HCT116 (cell line): ENCODE data around the gene SLC24A5. TPM values are rescaled to one million over a fixed set of nuclear protein-coding genes. Genes with fewer than 3 reads are reported as not detected.

ENCODE experiments used
- ATAC-seq: fragments of 200-7000 bp; cut with Tn5 transposase; 2 replicates; pipeline ENCODE4 v1.9.1; 2020; ENCODE audit warnings: mild to moderate bottlenecking, moderate library complexity
- BruUV-seq: library from RNA; stranded (reverse); fragments of 400-500 nt; replicated peaks from 2 replicates; lab custom pipeline; 2021; lab: Mats Ljungman, UMichigan
- CTCF ChIA-PET: fragments of 300-600 bp; sonication (Branson Sonifier 250); formaldehyde crosslinking; loops from one replicate; lab custom pipeline; 2021; ENCODE audit warnings: antibody characterized with exemption; lab: Charles Lee
- POLR2A ChIA-PET: fragments of 300-600, 350-600 bp; sonication (Branson Sonifier 250); formaldehyde crosslinking; loops from one replicate; lab custom pipeline; 2021; ENCODE audit warnings: antibody characterized with exemption; lab: Charles Lee
- RAD21 ChIA-PET, 2 experiments: fragments of 300-600 bp; sonication (Branson Sonifier 250); formaldehyde crosslinking; loops; one replicate each; lab custom pipeline; 2023; ENCODE audit warnings: low total read pairs in 2 of 2; ENCODE audit not compliant: uncharacterized antibody in 2 of 2, unreplicated experiment in 2 of 2, low non-redundant PET in 1 of 2; lab: Charles Lee
- DNase-seq: peaks from one replicate; pipeline ENCODE4 v3.0.0-alpha.2; 2010; ENCODE audit warnings: low read depth, low spot score
- H2AFZ ChIP-seq: fragments of 200-600 bp; shearing (Covaris generic), sonication (generic); 2 replicates; pipeline ENCODE4 v1.6.1; 2017; ENCODE audit warnings: low read depth, mixed run types, mixed read lengths, antibody characterized with exemption, low read length; ENCODE audit not compliant: poor library complexity, severe bottlenecking
- H3K27ac ChIP-seq: 2 replicates; pipeline ENCODE4 v1.5.1; 2012; ENCODE audit warnings: low read depth, low read length
- H3K27me3 ChIP-seq: fragments of 200-600 bp; sonication (generic); 2 replicates; pipeline ENCODE4 v1.6.1; 2016; ENCODE audit warnings: mixed run types, low read length, mixed read lengths; ENCODE audit not compliant: insufficient read depth
- H3K36me3 ChIP-seq, 2 experiments: fragments of 200-500 bp in 1 of 2; fragments of 200-600 bp in 1 of 2; sonication (Bioruptor generic) in 1 of 2; sonication (generic) in 1 of 2; 2 replicates each; pipeline versions ENCODE4 v1.5.1 to v1.6.1; 2014 to 2016; ENCODE audit warnings: low read length in 2 of 2, inconsistent platforms in 1 of 2, mixed read lengths in 1 of 2, mixed run types in 1 of 2; ENCODE audit not compliant: insufficient read depth in 2 of 2, control insufficient read depth in 1 of 2
- H3K4me1 ChIP-seq, 2 experiments: fragments of 200-600 bp in 1 of 2; sonication (generic) in 1 of 2; 2 replicates each; pipeline versions ENCODE4 v1.5.1 to v1.6.1; 2012 to 2017; ENCODE audit warnings: low read length in 2 of 2, inconsistent platforms in 1 of 2, mild to moderate bottlenecking in 1 of 2, mixed read lengths in 1 of 2, mixed run types in 1 of 2, moderate library complexity in 1 of 2; ENCODE audit not compliant: insufficient read depth in 2 of 2, control insufficient read depth in 1 of 2
- H3K4me2 ChIP-seq: fragments of 200-600 bp; sonication (generic); 2 replicates; pipeline ENCODE4 v1.6.1; 2017; ENCODE audit warnings: mixed run types, low read length, mixed read lengths
- H3K4me3 ChIP-seq, 2 experiments: fragments of 200-600 bp in 1 of 2; sonication (generic) in 1 of 2; replicated peaks in 1 of 2; 2 replicates each; pipeline ENCODE4 v1.5.1; 2011 to 2016; ENCODE audit warnings: low read length in 2 of 2, control low read depth in 1 of 2, low read depth in 1 of 2, mild to moderate bottlenecking in 1 of 2, mixed read lengths in 1 of 2, mixed run types in 1 of 2
- H3K79me2 ChIP-seq: fragments of 200-600 bp; sonication (generic); 2 replicates; pipeline ENCODE4 v1.6.1; 2017; ENCODE audit warnings: mild to moderate bottlenecking, mixed run types, low read length, moderate library complexity, mixed read lengths; ENCODE audit not compliant: insufficient read depth
- H3K9ac ChIP-seq: fragments of 200-600 bp; sonication (generic); 2 replicates; pipeline ENCODE4 v1.6.1; 2016; ENCODE audit warnings: low read length, mixed read lengths
- H3K9me2 ChIP-seq: fragments of 200-600 bp; sonication (generic), shearing (Covaris generic); 2 replicates; pipeline ENCODE4 v1.6.1; 2017; ENCODE audit warnings: mixed run types, mild to moderate bottlenecking, moderate library complexity; ENCODE audit not compliant: insufficient read depth
- H3K9me3 ChIP-seq, 2 experiments: fragments of 200-500 bp in 1 of 2; fragments of 200-600 bp in 1 of 2; sonication (Bioruptor generic) in 1 of 2; sonication (generic) in 1 of 2; 2 replicates each; pipeline ENCODE4 v1.6.1; 2014 to 2017; ENCODE audit warnings: low read length in 2 of 2, mixed read lengths in 2 of 2, inconsistent platforms in 1 of 2, low read depth in 1 of 2, mild to moderate bottlenecking in 1 of 2, mixed run types in 1 of 2, moderate library complexity in 1 of 2; ENCODE audit not compliant: control insufficient read depth in 1 of 2, insufficient read depth in 1 of 2
- H4K20me1 ChIP-seq: fragments of 200-600 bp; sonication (generic), shearing (Covaris generic); 2 replicates; pipeline ENCODE4 v1.6.1; 2017; ENCODE audit warnings: mixed run types, mild to moderate bottlenecking, moderate library complexity; ENCODE audit not compliant: insufficient read depth
- CTCF ChIP-seq, 3 experiments: fragments of 200-600 bp in 1 of 3; sonication (generic) in 1 of 3; IDR thresholded peaks in 2 of 3; conservative IDR thresholded peaks in 1 of 3; 2 replicates each; pipeline ENCODE4 v1.5.1; 2012 to 2017; ENCODE audit warnings: low read depth in 2 of 3, low read length in 2 of 3, antibody characterized with exemption in 1 of 3, borderline replicate concordance in 1 of 3, control low read depth in 1 of 3, mild to moderate bottlenecking in 1 of 3, mixed read lengths in 1 of 3, mixed run types in 1 of 3, moderate library complexity in 1 of 3; ENCODE audit not compliant: insufficient read depth in 1 of 3
- EGR1 ChIP-seq: IDR thresholded peaks from 2 replicates; pipeline ENCODE4 v1.6.1; 2012; ENCODE audit warnings: low read depth
- ELF1 ChIP-seq: IDR thresholded peaks from 2 replicates; pipeline ENCODE4 v1.6.1; 2012; ENCODE audit warnings: low read depth, borderline replicate concordance
- EZH2 ChIP-seq: fragments of 200-600 bp; sonication (generic); IDR thresholded peaks from 2 replicates; pipeline ENCODE4 v1.6.1; 2017; ENCODE audit warnings: antibody characterized with exemption, mixed run types
- EZH2phosphoT487 ChIP-seq: fragments of 200-600 bp; IDR thresholded peaks from 2 replicates; pipeline ENCODE4 v1.6.1; 2018; ENCODE audit warnings: antibody characterized with exemption, borderline replicate concordance
- POLR2AphosphoS5 ChIP-seq: IDR thresholded peaks from 2 replicates; pipeline ENCODE4 v1.6.1; 2011; ENCODE audit warnings: mild to moderate bottlenecking, low read depth, low read length, moderate library complexity
- REST ChIP-seq: IDR thresholded peaks from 2 replicates; pipeline ENCODE4 v1.6.1; 2012; ENCODE audit warnings: low read depth
- SP1 ChIP-seq: IDR thresholded peaks from 2 replicates; pipeline ENCODE4 v1.6.1; 2012; ENCODE audit warnings: low read depth
- TCF7L2 ChIP-seq: IDR thresholded peaks from 2 replicates; pipeline ENCODE4 v1.7.0; 2011; ENCODE audit warnings: borderline replicate concordance, inconsistent platforms; ENCODE audit not compliant: insufficient read depth, insufficient read length; ENCODE audit errors: extremely low read depth
- intact Hi-C: fragments of 100-400 bp; cut with micrococcal nuclease; formaldehyde crosslinking; loops from 2 replicates; pipeline ENCODE4 v1.10.0; 2022
- total RNA-seq: library from RNA; stranded (reverse); gene quantifications from one replicate; pipeline ENCODE4 v1.2.1, GENCODE V29; 2021; ENCODE audit not compliant: unreplicated experiment
- TF ChIP-seq, protein P1 (sequence below): IDR thresholded peaks from 2 replicates; pipeline ENCODE4 v1.6.1; 2012

Gene SLC24A5
- total RNA-seq, 1 experiment from 2014 or later = not detected

DNA sequence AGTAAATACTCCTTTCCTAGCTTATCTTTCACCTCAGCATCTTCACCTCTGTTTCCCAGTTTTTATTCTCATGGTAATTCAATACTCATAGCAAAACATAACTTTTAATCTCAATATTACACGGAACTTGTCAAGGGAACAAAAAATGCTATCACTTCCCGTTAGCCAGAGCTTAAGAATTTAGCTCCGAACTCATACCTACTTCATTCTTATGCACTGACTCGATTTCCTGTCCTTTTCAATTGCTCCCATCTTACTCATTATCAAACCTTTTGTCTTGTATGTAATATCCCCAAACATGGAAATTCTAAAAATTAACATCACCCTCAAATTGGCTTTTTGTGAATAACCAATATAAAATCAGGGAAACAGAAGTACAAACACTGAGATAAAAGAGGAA lies 29.1 kb downstream of the SLC24A5 start:
- ChIA-PET RAD21 (no interaction called here), CTCF (no interaction called here), POLR2A (no interaction called here)
- H3K27me3 ChIP-seq = no peaks in the 10 kb centered on the region
- no peak overlapping the region for H3K4me2 ChIP-seq
- no peak overlapping the region for H3K27ac ChIP-seq
- H3K9ac ChIP-seq = no peak overlapping the region
- no peaks in the 10 kb centered on the region for H3K9me2 ChIP-seq
- ATAC-seq = no peak
- H3K36me3 ChIP-seq = no peaks in the 10 kb centered on the region
- no peaks in the 10 kb centered on the region for H3K79me2 ChIP-seq
- no peak overlapping the region for H2AFZ ChIP-seq
- no peaks in the 10 kb centered on the region for H3K9me3 ChIP-seq
- TF ChIP-seq SP1 (no peak), CTCF (IDR thresholded peaks at IDR 0.05 in 2 of 3, conservative IDR thresholded peaks at IDR 0.05 in 1 of 3; ENCODE audit: borderline replicate concordance in 1 of 3, insufficient read depth in 1 of 3, low read depth in 2 of 3, low read length in 2 of 3) (no peak), EZH2 (no peak), EGR1 (no peak), REST (no peak), ELF1 (no peak), TCF7L2 (no peak), EZH2phosphoT487 (no peak), POLR2AphosphoS5 (no peak)
- TF ChIP-seq, protein P1, sequence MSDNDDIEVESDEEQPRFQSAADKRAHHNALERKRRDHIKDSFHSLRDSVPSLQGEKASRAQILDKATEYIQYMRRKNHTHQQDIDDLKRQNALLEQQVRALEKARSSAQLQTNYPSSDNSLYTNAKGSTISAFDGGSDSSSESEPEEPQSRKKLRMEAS = no peak
- TF ChIP-seq, all 23 proteins: peak for 0
- Histone ChIP-seq H3K4me1 (no peaks in the 10 kb centered on the region), H3K4me3 (no peak overlapping the region), H4K20me1 (no peaks in the 10 kb centered on the region)
- intact Hi-C loops = no loop called here
- DNase-seq = no peak
- no TSS peak for BruUV-seq
